HG02642 (cell line): ENCODE data around the gene DTX1.

Experiments used
- ATAC-seq: cut with Tn5 transposase; IDR thresholded peaks from one replicate; pipeline ENCODE4 v1.9.1; 2021; ENCODE audit warnings: mild to moderate bottlenecking; ENCODE audit not compliant: unreplicated experiment, poor library complexity

DTX1 gene

GRCh38 chr12:113056631-113057488 is at the start of gene DTX1:
TSS of gene DTX1 (plus strand) at chr12:113056730. CDS start at chr12:113058193, 1,463 bp downstream.
- no peak for ATAC-seq

GRCh38 chr12:113007166-113007565 is 49.4 kb upstream of the DTX1 start:
- no peak for ATAC-seq

- ATAC-seq: no peak
These were observed 45.8 kb upstream of the DTX1 start for GRCh38 chr12:113010701-113011100.

GRCh38 chr12:113014565-113014964 is 42.0 kb upstream of the DTX1 start:
- no peak for ATAC-seq

- ATAC-seq: no peak
These were observed 39.7 kb upstream of the DTX1 start for GRCh38 chr12:113016796-113017195.

GRCh38 chr12:113019025-113019424 is 37.5 kb upstream of the DTX1 start:
- no peak for ATAC-seq

GRCh38 chr12:113021500-113021899 is 35.0 kb upstream of the DTX1 start:
- ATAC-seq: no peak

- ATAC-seq: no peak
These were observed 33.8 kb upstream of the DTX1 start for GRCh38 chr12:113022563-113023297.

- no peak for ATAC-seq
These were observed 28.8 kb upstream of the DTX1 start for GRCh38 chr12:113027726-113028125.

- no peak for ATAC-seq
These were observed 25.5 kb upstream of the DTX1 start for GRCh38 chr12:113030875-113031525.

GRCh38 chr12:113039911-113040445 is 16.6 kb upstream of the DTX1 start:
- ATAC-seq: no peak

- no peak for ATAC-seq
These were observed 15.8 kb upstream of the DTX1 start for GRCh38 chr12:113040722-113041171.

GRCh38 chr12:113041560-113041959 is 15.0 kb upstream of the DTX1 start:
- no peak for ATAC-seq

GRCh38 chr12:113043240-113043639 is 13.3 kb upstream of the DTX1 start:
- no peak for ATAC-seq

- no peak for ATAC-seq
These were observed 12.0 kb upstream of the DTX1 start for GRCh38 chr12:113044516-113044915.

GRCh38 chr12:113048716-113049127 is 7.8 kb upstream of the DTX1 start:
- no peak for ATAC-seq

- ATAC-seq: no peak
These were observed 6.4 kb upstream of the DTX1 start for GRCh38 chr12:113049976-113050742.

- ATAC-seq: no peak
These were observed 5.7 kb upstream of the DTX1 start for GRCh38 chr12:113050795-113051194.

- ATAC-seq: no peak
These were observed 4.8 kb upstream of the DTX1 start for GRCh38 chr12:113051759-113052158.

- ATAC-seq: no peak
These were observed 4.2 kb upstream of the DTX1 start for GRCh38 chr12:113052326-113052725.
